GM10847 (cell line): ENCODE data around the gene RHOA.

Source experiments
- POLR2A ChIP-seq: IDR thresholded peaks from 2 replicates; pipeline ENCODE4 v1.6.1; 2011; ENCODE audit not compliant: insufficient read length; ENCODE audit errors: extremely low read depth

The RHOA gene

DNA sequence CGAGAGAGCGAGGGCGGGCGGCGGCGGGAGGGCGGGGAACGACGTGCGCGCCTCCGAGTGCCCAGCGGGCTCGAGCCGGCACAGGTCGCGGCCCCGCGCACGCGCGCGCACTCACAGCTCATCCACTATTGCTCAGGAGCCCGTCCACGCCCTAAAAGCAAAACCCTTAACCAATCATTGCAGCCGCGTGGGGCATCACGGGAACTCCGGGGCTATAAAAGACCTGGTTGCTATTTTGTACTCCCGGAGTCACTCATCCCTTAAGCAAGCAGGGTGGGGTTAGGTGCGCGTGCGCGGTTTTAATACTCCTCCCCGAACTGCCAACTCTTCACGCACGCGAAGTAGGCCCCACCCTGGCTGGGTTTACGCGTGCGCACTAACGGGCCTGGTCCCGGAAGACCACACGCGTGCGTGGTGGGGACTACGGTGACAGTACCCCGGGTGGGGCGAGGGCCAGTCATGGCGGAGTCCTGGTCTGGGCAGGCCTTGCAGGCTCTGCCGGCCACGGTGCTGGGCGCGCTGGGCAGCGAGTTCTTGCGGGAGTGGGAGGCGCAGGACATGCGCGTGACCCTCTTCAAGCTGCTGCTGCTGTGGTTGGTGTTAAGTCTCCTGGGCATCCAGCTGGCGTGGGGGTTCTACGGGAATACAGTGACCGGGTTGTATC, at the start of gene RHOA, which contains the start of gene TCTA:
TSS of gene RHOA (minus strand) at position 9 of the 664 bp plus-strand sequence. CDS start 36,387 bp downstream, outside the sequence.
TSS of gene TCTA (plus strand) at position 456 of the 664 bp plus-strand sequence. CDS start at position 460, 4 bp downstream.
- TF ChIP-seq POLR2A, result peak; percentile 95

- TF ChIP-seq POLR2A, result no peak
Observed at GRCh38 chr3:49460956-49461355, 49.2 kb upstream of the RHOA start.

- TF ChIP-seq POLR2A, result no peak
Observed at GRCh38 chr3:49460188-49460890, 48.6 kb upstream of the RHOA start.

DNA sequence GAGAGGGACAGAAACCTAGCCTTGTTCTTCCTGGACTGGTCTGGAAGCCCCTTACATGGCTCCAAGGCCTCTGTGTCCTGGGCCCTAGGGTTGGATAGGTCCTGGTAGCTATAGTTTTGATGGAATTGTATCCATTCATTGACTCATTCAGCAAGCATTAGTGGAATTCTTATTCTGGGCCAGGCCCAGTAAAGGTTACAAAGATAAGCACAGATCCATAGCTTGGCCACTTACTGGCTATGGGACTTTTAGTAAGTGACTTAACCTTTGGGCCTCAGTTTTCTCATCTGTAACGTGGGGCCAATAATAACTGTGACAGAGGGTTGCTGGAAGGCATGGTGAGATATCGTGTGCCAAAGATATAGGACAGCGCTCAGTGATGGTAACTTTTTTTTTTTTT, 44.7 kb upstream of the RHOA start:
- TF ChIP-seq POLR2A, result no peak

DNA sequence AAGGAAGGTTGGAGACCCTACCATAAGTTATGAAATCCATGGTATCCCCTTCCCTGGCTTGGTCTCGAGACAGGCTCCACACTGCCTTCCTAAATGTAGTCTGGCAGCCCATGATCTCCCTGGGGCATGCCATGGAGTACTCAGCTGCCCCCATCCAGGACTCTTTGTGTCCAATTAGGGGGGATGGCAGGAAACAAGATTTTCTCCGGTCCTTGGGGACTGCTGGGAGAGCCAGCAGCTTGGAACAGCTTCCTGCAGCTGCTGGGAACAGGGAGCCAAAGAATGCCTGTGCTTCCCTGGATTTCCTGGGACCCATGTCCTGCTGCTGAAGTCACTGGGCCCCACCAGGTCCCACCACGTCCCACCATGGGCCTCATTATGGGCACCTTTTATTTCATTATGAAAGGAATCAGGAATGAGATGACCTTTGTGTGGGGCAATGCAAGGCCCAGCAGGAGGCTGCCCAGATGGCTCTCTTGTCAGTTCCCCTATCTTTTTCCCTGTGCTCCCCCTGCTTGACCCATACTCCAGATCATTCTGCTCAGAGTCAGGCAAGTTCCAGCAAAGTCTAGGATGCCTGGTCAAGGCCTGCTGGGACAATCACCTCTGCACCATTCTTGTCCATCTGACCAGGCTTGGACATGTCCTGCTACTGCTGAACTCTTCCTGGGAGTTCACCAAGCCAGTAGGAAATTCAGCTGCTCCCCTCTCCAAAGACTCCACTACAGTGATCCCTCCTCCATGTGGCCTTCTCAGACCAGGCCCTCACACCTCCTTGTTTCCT, 43.3 kb upstream of the RHOA start:
- TF ChIP-seq POLR2A, result no peak

DNA sequence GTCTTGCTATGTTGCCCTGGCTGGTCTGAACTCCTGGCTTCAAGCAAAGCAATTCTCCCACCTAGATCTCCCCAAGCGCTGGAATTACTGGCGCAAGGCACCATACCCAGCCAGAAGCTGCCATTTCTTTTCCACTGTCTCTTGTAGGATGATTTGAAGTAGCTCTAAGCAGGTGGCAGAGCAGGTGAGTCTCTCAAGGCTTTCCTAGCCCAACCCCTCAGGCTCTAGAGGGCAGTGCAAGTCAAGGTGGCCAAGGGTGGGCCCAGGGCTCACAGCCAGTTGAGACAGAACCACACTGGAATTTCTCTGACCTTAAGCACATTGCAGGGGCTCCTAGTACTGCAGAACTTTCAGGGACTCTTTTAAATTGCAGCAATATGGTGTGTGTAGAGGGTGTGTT, 42.7 kb upstream of the RHOA start:
- no peak for TF ChIP-seq POLR2A

GRCh38 chr3:49453621-49454020, 41.8 kb upstream of the RHOA start:
- no peak for TF ChIP-seq POLR2A

DNA sequence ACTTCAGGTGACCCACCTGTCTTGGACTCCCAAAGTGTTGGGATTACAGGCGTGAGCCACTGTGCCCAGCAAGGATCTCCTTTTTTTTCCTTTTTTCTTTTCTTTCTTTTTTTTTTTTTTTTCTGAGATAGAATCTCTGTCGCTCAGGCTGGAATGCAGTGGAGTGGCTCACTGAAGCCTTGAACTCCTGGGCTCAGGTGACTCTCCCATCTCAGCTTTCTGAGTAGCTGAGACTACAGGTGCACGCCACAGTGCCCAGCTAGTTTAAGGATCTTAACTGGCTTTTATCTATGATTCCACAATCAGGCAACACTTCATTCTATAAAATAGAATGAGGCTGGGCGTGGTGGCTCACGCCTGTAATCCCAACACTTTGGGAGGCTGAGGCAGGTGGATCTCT, 33.6 kb upstream of the RHOA start:
- TF ChIP-seq POLR2A, result no peak

GRCh38 chr3:49434731-49435130, 23.0 kb upstream of the RHOA start:
- TF ChIP-seq POLR2A, result no peak

DNA sequence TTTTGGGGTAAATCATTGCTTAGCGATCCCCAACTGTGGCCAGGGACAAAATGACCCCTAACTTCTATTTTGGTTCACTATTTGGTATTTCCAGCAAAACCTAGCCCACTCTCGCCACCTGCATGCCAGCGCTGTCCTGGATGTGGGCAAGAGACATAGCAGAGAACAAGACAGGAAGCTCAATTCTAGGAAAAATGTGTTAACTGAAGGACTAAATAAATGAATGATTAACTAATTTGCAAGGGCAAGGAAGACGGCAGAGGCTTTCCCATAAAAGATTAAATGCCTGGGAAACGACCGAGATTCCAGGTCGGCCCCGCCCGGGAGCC, 16.9 kb upstream of the RHOA start:
- no peak for TF ChIP-seq POLR2A

GRCh38 chr3:49427586-49427985, 15.8 kb upstream of the RHOA start:
- TF ChIP-seq POLR2A, result no peak

DNA sequence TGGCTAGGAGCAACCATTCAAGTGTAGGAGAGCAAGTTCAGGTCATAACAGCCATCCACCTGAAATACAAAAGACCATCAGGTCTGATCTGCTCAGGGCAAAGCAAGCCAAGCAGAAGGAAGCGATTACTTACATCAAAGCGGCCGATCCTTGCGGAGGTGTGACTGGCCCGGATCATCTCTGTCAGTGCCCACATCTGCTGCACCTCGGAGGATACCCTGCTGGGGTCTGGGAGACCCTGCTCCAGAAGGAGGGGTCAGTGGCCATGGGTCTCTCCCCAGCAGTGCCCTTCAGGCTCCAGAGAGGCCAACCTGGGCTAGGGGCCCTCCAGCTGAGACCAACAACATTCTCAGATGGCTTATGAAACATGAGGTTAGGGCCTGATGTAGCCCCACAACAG, 13.0 kb upstream of the RHOA start:
- no peak for TF ChIP-seq POLR2A

- TF ChIP-seq POLR2A, result no peak
Observed at GRCh38 chr3:49422379-49423248, 10.8 kb upstream of the RHOA start, which contains the start of gene AMT. AMT (minus strand) TSS chr3:49422473; CDS start chr3:49422450, 23 bp downstream.

DNA sequence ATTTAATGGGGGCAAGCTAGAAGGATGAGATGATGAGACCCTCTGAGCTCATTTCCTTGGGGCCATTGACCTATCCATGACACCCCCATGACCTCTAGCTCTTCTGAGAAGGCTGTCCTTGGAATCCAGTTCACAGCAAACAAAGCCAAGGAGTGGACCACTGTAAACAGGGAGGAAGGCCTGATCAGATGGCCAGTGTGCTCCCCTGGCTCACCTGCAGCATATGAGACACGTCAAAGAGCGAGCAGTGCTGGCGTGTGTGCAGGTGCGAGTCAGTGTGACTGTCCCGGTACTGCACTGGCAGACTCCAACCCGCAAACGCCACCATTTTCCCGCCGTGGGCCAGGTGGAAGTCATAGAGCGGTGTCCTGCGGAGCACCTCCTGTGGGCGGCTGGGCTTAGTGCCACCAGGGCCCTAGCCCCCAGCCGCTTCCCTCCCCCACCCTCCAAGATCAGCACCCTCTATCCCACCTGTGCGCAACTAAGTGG, 10.2 kb upstream of the RHOA start:
- TF ChIP-seq POLR2A, result no peak
